Ectodermal cell (in vitro differentiated cells): ENCODE data around the gene SNTB2.

Experiments used
- H3K27ac ChIP-seq: 2 replicates; pipeline ENCODE4 v1.7.0; 2013; ENCODE audit warnings: mild to moderate bottlenecking, low read depth, low read length; ENCODE audit not compliant: insufficient read depth, poor library complexity, severe bottlenecking
- H3K27me3 ChIP-seq: 2 replicates; pipeline ENCODE4 v1.7.0; 2013; ENCODE audit warnings: mild to moderate bottlenecking, low read length; ENCODE audit not compliant: insufficient read depth, control insufficient read depth, poor library complexity, severe bottlenecking
- H3K36me3 ChIP-seq: one replicate; pipeline ENCODE4 v1.7.0; 2013; ENCODE audit warnings: low read length; ENCODE audit not compliant: control insufficient read depth, insufficient read depth
- H3K4me1 ChIP-seq: one replicate; pipeline ENCODE4 v1.7.0; 2013; ENCODE audit warnings: low read length; ENCODE audit not compliant: control insufficient read depth, insufficient read depth
- H3K4me3 ChIP-seq: 2 replicates; pipeline ENCODE4 v1.7.0; 2013; ENCODE audit warnings: low read depth, low read length, control low read depth; ENCODE audit not compliant: insufficient read depth
- H3K9me3 ChIP-seq: 2 replicates; pipeline ENCODE4 v1.7.0; 2013; ENCODE audit warnings: mild to moderate bottlenecking, low read length, moderate library complexity; ENCODE audit not compliant: control insufficient read depth
- WGBS, 2 experiments: methylation state at CpG; one replicate each; pipeline ENCODE4 v1.1.7; 2013; ENCODE audit warnings: missing lambda C conversion rate in 2 of 2; 5-methylcytosine and 5-hydroxymethylcytosine counted together

The SNTB2 gene

GRCh38 chr16:69302301-69302700 is 115.3 kb downstream of the SNTB2 start:
- Histone ChIP-seq H3K27ac (no peak overlapping the region), H3K4me3 (no peak overlapping the region), H3K9me3 (no peaks in the 10 kb centered on the region), H3K4me1 (no peaks in the 10 kb centered on the region), H3K36me3 (peaks cover 6% of the 10 kb centered on the region), H3K27me3 (no peaks in the 10 kb centered on the region)
- WGBS, 2 experiments, result 96 to 97% methylated on average over 4 of the region's 4 CpGs

DNA sequence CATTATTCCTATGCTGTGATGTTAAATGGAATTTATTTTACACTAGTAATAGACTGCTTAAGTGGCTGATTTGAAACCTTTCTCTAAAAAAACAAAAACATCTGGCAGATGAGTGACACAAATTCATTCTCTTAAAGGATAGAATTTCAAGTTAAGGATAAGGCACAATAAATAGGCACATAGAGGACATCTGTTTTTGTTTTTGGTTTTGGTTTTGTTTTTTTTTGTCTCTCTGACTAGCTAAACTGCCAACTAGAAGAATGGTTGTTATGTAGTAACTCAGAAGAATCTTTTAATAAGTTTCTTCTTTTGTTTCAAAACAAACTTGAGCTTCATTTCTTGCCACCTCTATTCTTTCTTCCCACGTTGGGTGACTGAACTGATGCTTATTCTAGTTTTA is 119.1 kb downstream of the SNTB2 start:
- H3K36me3 ChIP-seq, result peaks cover 6% of the 10 kb centered on the region
- 100% methylated on average over 1 of the region's 1 CpG; no CpG with 5 or more reads in 1 of the 2 experiments for whole genome bisulfite sequencing, 2 experiments

DNA sequence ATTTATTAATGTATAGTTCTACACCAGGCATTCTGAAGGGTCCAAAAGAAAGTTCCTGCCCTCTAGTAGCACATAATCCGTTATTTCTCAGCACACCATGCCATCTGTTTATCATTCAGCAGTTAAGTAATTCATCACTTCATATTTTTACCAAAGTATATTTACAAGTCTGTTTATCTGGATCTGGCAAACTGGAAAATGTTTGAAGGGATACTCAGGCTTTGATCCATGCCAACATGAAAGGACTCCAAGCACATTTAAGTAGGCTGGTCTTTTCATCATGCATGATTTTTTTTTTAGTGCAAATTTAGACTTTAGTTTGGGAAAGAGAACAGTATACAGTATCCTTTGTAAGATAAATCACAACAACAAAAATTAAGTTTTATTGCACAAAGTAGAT is 120.1 kb downstream of the SNTB2 start:
- no peaks in the 10 kb centered on the region for H3K9me3 ChIP-seq
- no peaks in the 10 kb centered on the region for H3K36me3 ChIP-seq
- H3K4me3 ChIP-seq, result no peak overlapping the region
- no peaks in the 10 kb centered on the region for H3K27me3 ChIP-seq
- WGBS, 2 experiments, result 92 to 93% methylated on average over 1 of the region's 1 CpG
- no peak overlapping the region for H3K27ac ChIP-seq
- H3K4me1 ChIP-seq, result no peaks in the 10 kb centered on the region

More for the DNA sequence above, 119.1 kb downstream of the SNTB2 start:
- no peak overlapping the region for H3K27ac ChIP-seq
- no peak overlapping the region for H3K4me3 ChIP-seq
- no peaks in the 10 kb centered on the region for H3K4me1 ChIP-seq
- H3K27me3 ChIP-seq, result no peaks in the 10 kb centered on the region
- no peaks in the 10 kb centered on the region for H3K9me3 ChIP-seq

GRCh38 chr16:69307856-69308255 is 120.9 kb downstream of the SNTB2 start:
- H3K4me1 ChIP-seq, result no peaks in the 10 kb centered on the region
- 92 to 94% methylated on average over 2 of the region's 2 CpGs for WGBS, 2 experiments
- H3K4me3 ChIP-seq, result no peak overlapping the region
- H3K27me3 ChIP-seq, result no peaks in the 10 kb centered on the region
- H3K9me3 ChIP-seq, result no peaks in the 10 kb centered on the region
- H3K36me3 ChIP-seq, result no peaks in the 10 kb centered on the region
- H3K27ac ChIP-seq, result no peak overlapping the region

DNA sequence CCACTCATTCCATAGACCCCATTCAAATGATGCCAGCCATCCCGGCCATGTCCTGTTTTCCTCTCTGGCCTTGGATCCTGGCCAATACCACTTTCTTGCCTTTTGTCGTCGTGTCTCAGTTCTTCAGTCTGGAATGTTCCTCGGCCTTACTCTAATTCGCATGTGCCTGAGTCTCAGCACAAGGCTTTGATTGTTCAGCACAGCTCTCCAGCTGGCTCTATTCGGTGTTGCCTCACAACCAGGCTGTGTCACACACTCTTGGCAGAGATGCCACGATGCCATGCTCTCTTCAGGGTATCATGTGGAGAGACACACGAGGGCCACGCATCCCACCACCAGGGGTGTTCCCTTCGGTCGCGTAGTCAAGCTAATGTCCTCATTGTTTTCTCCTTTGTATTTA is 122.4 kb downstream of the SNTB2 start:
- Histone ChIP-seq H3K4me1 (no peaks in the 10 kb centered on the region), H3K9me3 (no peaks in the 10 kb centered on the region), H3K4me3 (no peak overlapping the region), H3K27ac (no peak overlapping the region), H3K27me3 (no peaks in the 10 kb centered on the region), H3K36me3 (no peaks in the 10 kb centered on the region)
- 91 to 92% methylated on average over 12 of the region's 12 CpGs for WGBS, 2 experiments

GRCh38 chr16:69310653-69311532 is 123.9 kb downstream of the SNTB2 start, which contains the start of gene VPS4A:
Gene VPS4A, plus strand, starts transcription at chr16:69311350. Its CDS starts 162 bp downstream, at chr16:69311512.
- Histone ChIP-seq H3K9me3 (no peaks in the 10 kb centered on the region), H3K36me3 (peaks cover 3% of the 10 kb centered on the region), H3K4me3 (peak within 1 kb of the TSS; percentile 69), H3K4me1 (no peaks in the 10 kb centered on the region), H3K27me3 (no peaks in the 10 kb centered on the region), H3K27ac (peak within 1 kb of the TSS; percentile 9)
- WGBS, 2 experiments, result 11% methylated on average over 69 to 70 of the region's 70 CpGs

GRCh38 chr16:69311533-69312387 is 124.8 kb downstream of the SNTB2 start:
- H3K27ac ChIP-seq, result no peak overlapping the region
- 3% methylated on average over 59 of the region's 59 CpGs for WGBS, 2 experiments

DNA sequence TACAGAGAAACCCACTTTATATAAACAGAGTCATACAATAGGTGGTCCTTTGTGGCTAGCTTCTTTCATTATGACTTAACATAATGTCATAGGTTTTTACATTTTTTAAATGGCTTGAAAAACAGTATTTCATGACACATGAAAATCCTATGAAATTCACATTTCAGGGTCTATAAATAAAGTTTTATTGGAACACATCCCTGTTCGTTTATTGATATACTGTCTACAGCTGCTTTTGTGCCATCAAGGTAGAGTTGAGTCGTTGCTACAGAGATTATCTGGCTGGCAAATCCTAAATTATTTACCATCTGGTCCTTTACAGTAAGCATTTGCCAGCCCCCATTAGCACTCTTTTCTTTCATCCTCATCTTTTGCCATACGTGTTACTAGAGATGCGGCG is 126.5 kb downstream of the SNTB2 start:
- Histone ChIP-seq H3K36me3 (peaks cover 22% of the 10 kb centered on the region), H3K9me3 (no peaks in the 10 kb centered on the region), H3K4me3 (no peak overlapping the region), H3K27ac (no peak overlapping the region), H3K4me1 (no peaks in the 10 kb centered on the region), H3K27me3 (no peaks in the 10 kb centered on the region)
- 94 to 99% methylated on average over 5 of the region's 5 CpGs for WGBS, 2 experiments

More at GRCh38 chr16:69311533-69312387, 124.8 kb downstream of the SNTB2 start:
- Histone ChIP-seq H3K36me3 (peaks cover 12% of the 10 kb centered on the region), H3K4me3 (peak overlapping the region; percentile 69), H3K9me3 (no peaks in the 10 kb centered on the region), H3K27me3 (no peaks in the 10 kb centered on the region), H3K4me1 (no peaks in the 10 kb centered on the region)

- WGBS, 2 experiments, result 94 to 95% methylated on average over 11 of the region's 11 CpGs
- peaks cover 30% of the 10 kb centered on the region for H3K36me3 ChIP-seq
Observed at GRCh38 chr16:69314534-69314933, 127.6 kb downstream of the SNTB2 start.

More at GRCh38 chr16:69314534-69314933, 127.6 kb downstream of the SNTB2 start:
- Histone ChIP-seq H3K9me3 (no peaks in the 10 kb centered on the region), H3K27ac (no peak overlapping the region), H3K4me1 (no peaks in the 10 kb centered on the region), H3K27me3 (no peaks in the 10 kb centered on the region), H3K4me3 (no peak overlapping the region)
